ENCODE measurements around the gene HPN. TPM values are rescaled to one million over a fixed set of nuclear protein-coding genes. Genes with fewer than 3 reads are reported as not detected.

HPN gene
- total and polyA plus RNA-seq, 2 of the 13 experiments (the other 11 are each of a cell fraction or from before 2014, with no cell fraction given): 46.7 to 261 TPM

DNA sequence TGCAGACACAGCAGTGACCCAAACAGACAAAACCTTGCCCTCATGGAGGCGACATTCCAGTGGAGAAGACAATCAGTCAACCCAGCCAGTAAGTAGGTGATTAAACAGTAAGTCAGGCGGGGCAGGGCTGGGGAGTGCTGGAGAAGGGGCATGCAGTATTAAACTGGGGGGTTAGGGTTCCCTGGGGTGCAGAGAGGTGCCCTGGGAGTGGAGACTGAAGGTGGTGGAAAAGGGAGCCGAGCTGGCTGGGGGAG lies 42.9 kb downstream of the HPN start:
- TF ChIP-seq, protein P1, sequence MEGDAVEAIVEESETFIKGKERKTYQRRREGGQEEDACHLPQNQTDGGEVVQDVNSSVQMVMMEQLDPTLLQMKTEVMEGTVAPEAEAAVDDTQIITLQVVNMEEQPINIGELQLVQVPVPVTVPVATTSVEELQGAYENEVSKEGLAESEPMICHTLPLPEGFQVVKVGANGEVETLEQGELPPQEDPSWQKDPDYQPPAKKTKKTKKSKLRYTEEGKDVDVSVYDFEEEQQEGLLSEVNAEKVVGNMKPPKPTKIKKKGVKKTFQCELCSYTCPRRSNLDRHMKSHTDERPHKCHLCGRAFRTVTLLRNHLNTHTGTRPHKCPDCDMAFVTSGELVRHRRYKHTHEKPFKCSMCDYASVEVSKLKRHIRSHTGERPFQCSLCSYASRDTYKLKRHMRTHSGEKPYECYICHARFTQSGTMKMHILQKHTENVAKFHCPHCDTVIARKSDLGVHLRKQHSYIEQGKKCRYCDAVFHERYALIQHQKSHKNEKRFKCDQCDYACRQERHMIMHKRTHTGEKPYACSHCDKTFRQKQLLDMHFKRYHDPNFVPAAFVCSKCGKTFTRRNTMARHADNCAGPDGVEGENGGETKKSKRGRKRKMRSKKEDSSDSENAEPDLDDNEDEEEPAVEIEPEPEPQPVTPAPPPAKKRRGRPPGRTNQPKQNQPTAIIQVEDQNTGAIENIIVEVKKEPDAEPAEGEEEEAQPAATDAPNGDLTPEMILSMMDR (CRISPR knock-in tag; IDR thresholded peaks at IDR 0.05): 0 out of 2 replicates have a peak, but pooled peaks have one; percentile 20
- no peak for TF ChIP-seq ZNF234 (CRISPR knock-in tag; conservative IDR thresholded peaks at IDR 0.05)
- no peak for TF ChIP-seq ZSCAN31 (CRISPR knock-in tag; IDR thresholded peaks at IDR 0.05; ENCODE audit: low read depth)
- H3K27ac ChIP-seq (ENCODE audit: extremely low read length, insufficient read depth, low read length): no peak overlapping the region
- no peak overlapping the region for H3K9ac ChIP-seq (ENCODE audit: insufficient read depth, low read depth, low read length)
- no peak for DNase-seq (ENCODE audit: low spot score)
- H3K79me2 ChIP-seq (ENCODE audit: insufficient read depth, low read length): no peaks in the 10 kb centered on the region
- ATAC-seq: no peak
- no peak overlapping the region for H2AFZ ChIP-seq (ENCODE audit: low read length)
- H4K20me1 ChIP-seq (ENCODE audit: insufficient read depth, low read length): no peaks in the 10 kb centered on the region
- H3K36me3 ChIP-seq (replicated peaks in 1 of 2; ENCODE audit: control insufficient read depth in 1 of 2, insufficient read depth in 2 of 2, low read length in 2 of 2): no peaks in the 10 kb centered on the region
- peaks cover 2 to 41% of the 10 kb centered on the region in 2 experiments for H3K27me3 ChIP-seq (ENCODE audit: control insufficient read depth in 1 of 2, insufficient read depth in 2 of 2, low read length in 2 of 2)
- WGBS (ENCODE audit: low lambda C conversion rate): 0% methylated on average over 3 of the region's 3 CpGs
- POLR2A ChIA-PET: no interaction called here
- no TSS peak for BruUV-seq (replicated peaks)
- H3K4me3 ChIP-seq (replicated peaks in 1 of 3; ENCODE audit: insufficient read depth in 1 of 3, low read depth in 2 of 3, low read length in 3 of 3): no peak overlapping the region
- FAIRE-seq: no peak
- intact Hi-C loops (cut with micrococcal nuclease; ENCODE audit: unreplicated experiment): no loop called here
- in situ Hi-C loops (cut with HindIII; ENCODE audit: extremely low pct_ligation_motif_present, low pct_unique_long_range_greater_than_20kb): no loop called here
- no peaks in the 10 kb centered on the region for H3K9me3 ChIP-seq (ENCODE audit: low read length)
- H3K4me2 ChIP-seq (ENCODE audit: low read depth, low read length): no peak overlapping the region
- H3K4me1 ChIP-seq (ENCODE audit: insufficient read depth, low read length): peaks cover 17% of the 10 kb centered on the region
- CTCF ChIA-PET (ENCODE audit: low intra/inter-chr PET ratio, low total read pairs): no interaction called here

DNA sequence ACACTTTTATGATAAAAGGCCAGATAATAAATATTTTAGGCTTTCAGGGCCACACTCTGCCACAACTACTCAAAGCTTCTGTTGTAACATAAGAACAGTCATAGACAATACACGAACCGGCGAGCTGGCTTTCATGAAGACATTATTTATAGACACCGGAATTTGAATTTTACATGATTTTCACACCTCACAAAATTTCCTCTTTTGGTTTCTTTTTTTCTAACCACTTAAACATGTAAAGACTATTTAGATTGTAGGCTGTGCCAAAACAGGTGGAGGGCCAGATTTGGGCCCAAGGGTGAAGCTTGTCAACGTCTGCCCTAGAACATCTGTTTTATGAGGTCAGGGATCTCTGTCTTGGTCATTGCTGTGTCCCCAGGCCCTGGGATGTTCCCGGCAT lies 44.4 kb downstream of the HPN start:
- no peak for DNase-seq (ENCODE audit: low spot score)
- CTCF ChIA-PET (ENCODE audit: low intra/inter-chr PET ratio, low total read pairs): no interaction called here
- H3K4me2 ChIP-seq (ENCODE audit: low read depth, low read length): no peak overlapping the region
- H3K4me1 ChIP-seq (ENCODE audit: insufficient read depth, low read length): peaks cover 30% of the 10 kb centered on the region
- WGBS (ENCODE audit: low lambda C conversion rate): 28% methylated on average over 6 of the region's 6 CpGs
- H3K36me3 ChIP-seq (replicated peaks in 1 of 2; ENCODE audit: control insufficient read depth in 1 of 2, insufficient read depth in 2 of 2, low read length in 2 of 2): no peaks in the 10 kb centered on the region
- no peaks in the 10 kb centered on the region for H3K9me3 ChIP-seq (ENCODE audit: low read length)
- no peak overlapping the region for H3K27ac ChIP-seq (ENCODE audit: extremely low read length, insufficient read depth, low read length)
- in situ Hi-C loops (cut with HindIII; ENCODE audit: extremely low pct_ligation_motif_present, low pct_unique_long_range_greater_than_20kb): no loop called here
- intact Hi-C loops (cut with micrococcal nuclease; ENCODE audit: unreplicated experiment): no loop called here
- no peak for ATAC-seq
- no TSS peak for BruUV-seq (replicated peaks)
- no peaks in the 10 kb centered on the region for H3K79me2 ChIP-seq (ENCODE audit: insufficient read depth, low read length)
- no peak for FAIRE-seq
- no peak overlapping the region for H3K4me3 ChIP-seq (replicated peaks in 1 of 3; ENCODE audit: insufficient read depth in 1 of 3, low read depth in 2 of 3, low read length in 3 of 3)
- H4K20me1 ChIP-seq (ENCODE audit: insufficient read depth, low read length): no peaks in the 10 kb centered on the region
- POLR2A ChIA-PET: no interaction called here
- H2AFZ ChIP-seq (ENCODE audit: low read length): no peak overlapping the region
- no peak overlapping the region for H3K9ac ChIP-seq (ENCODE audit: insufficient read depth, low read depth, low read length)
- H3K27me3 ChIP-seq (ENCODE audit: control insufficient read depth in 1 of 2, insufficient read depth in 2 of 2, low read length in 2 of 2): peaks cover 0 to 27% of the 10 kb centered on the region in 2 experiments; a peak in 3 of 5 replicates
- TF ChIP-seq PHB2 (IDR thresholded peaks at IDR 0.05; ENCODE audit: partially characterized antibody): no peak
- TF ChIP-seq, protein P2, sequence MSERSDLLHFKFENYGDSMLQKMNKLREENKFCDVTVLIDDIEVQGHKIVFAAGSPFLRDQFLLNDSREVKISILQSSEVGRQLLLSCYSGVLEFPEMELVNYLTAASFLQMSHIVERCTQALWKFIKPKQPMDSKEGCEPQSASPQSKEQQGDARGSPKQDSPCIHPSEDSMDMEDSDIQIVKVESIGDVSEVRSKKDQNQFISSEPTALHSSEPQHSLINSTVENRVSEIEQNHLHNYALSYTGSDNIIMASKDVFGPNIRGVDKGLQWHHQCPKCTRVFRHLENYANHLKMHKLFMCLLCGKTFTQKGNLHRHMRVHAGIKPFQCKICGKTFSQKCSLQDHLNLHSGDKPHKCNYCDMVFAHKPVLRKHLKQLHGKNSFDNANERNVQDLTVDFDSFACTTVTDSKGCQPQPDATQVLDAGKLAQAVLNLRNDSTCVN (CRISPR knock-in tag; IDR thresholded peaks at IDR 0.05; ENCODE audit: borderline replicate concordance): no peak
- TF ChIP-seq ZSCAN12 (CRISPR knock-in tag; IDR thresholded peaks at IDR 0.05): no peak
- TF ChIP-seq, protein P3, sequence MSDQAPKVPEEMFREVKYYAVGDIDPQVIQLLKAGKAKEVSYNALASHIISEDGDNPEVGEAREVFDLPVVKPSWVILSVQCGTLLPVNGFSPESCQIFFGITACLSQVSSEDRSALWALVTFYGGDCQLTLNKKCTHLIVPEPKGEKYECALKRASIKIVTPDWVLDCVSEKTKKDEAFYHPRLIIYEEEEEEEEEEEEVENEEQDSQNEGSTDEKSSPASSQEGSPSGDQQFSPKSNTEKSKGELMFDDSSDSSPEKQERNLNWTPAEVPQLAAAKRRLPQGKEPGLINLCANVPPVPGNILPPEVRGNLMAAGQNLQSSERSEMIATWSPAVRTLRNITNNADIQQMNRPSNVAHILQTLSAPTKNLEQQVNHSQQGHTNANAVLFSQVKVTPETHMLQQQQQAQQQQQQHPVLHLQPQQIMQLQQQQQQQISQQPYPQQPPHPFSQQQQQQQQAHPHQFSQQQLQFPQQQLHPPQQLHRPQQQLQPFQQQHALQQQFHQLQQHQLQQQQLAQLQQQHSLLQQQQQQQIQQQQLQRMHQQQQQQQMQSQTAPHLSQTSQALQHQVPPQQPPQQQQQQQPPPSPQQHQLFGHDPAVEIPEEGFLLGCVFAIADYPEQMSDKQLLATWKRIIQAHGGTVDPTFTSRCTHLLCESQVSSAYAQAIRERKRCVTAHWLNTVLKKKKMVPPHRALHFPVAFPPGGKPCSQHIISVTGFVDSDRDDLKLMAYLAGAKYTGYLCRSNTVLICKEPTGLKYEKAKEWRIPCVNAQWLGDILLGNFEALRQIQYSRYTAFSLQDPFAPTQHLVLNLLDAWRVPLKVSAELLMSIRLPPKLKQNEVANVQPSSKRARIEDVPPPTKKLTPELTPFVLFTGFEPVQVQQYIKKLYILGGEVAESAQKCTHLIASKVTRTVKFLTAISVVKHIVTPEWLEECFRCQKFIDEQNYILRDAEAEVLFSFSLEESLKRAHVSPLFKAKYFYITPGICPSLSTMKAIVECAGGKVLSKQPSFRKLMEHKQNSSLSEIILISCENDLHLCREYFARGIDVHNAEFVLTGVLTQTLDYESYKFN (CRISPR knock-in tag; conservative IDR thresholded peaks at IDR 0.05): no peak
